CD4-positive, alpha-beta T cell treated with Interleukin-10 for 1 hour (primary cell): ENCODE results near the gene SEPTIN8.

Source experiments
- DNase-seq: peaks from one replicate; pipeline ENCODE4 v3.0.0-alpha.2; 2020

Gene SEPTIN8

GRCh38 chr5:132763181-132764036, 13.6 kb downstream of the SEPTIN8 start:
- no peak for DNase-seq

GRCh38 chr5:132762246-132763000, 14.6 kb downstream of the SEPTIN8 start:
- DNase-seq, result no peak

- no peak for DNase-seq
These were observed 15.5 kb downstream of the SEPTIN8 start for GRCh38 chr5:132761321-132762240.

DNA sequence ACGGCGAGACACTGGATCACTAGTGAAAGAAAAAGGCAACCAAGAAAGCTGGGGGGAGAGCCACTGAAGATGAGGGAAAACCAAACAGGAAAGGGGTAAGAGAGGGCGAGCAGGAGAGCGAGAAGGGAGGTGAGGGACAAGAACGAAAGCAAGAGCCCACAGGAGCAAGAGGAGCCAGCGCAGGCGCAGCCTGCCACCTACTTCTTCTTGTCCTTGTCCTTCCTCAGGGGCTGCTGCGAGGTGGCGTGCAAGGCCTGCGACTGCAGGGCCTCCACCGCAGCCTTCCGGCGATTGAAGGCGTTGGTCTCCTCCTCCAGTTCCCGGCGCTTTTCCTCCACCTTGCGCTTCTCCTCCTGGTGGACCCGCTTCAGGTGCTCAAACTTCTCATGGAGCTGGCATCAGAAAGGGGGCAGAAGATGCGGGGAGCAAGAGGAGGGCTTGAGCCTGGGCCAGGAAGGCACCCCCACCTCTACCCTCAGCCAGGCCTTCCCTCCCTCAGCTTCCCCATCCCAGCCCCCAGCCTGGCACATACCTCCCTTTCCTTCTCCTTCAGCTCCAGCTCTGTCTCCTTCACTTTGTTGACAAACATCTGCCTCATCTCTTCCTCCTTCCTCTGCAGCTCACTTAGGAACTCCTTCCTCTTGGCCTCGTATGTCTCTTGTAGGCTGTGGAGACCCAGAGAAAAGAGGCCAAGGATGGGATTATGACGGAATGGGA, 16.3 kb downstream of the SEPTIN8 start:
- no peak for DNase-seq

DNA sequence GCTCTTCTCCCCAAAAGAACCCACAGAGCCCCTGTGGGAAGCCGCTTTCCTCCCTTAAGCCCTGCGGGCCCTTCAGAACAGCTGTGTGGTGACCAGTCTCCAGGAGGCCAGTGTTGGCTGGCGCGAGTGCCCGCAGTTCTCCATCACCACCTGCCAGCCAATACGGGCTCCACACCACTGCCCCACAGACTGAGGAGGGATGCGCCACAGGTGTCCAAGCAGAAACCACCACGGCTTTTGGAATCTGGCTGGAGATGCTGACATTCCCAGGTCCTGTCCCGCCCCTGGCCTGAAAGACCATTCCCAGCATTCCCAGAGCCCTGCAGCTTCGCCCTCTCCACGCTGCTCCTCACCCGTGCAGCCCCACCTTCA, 17.0 kb downstream of the SEPTIN8 start:
- DNase-seq, result no peak

GRCh38 chr5:132759114-132760048, 17.7 kb downstream of the SEPTIN8 start:
- DNase-seq, result no peak

DNA sequence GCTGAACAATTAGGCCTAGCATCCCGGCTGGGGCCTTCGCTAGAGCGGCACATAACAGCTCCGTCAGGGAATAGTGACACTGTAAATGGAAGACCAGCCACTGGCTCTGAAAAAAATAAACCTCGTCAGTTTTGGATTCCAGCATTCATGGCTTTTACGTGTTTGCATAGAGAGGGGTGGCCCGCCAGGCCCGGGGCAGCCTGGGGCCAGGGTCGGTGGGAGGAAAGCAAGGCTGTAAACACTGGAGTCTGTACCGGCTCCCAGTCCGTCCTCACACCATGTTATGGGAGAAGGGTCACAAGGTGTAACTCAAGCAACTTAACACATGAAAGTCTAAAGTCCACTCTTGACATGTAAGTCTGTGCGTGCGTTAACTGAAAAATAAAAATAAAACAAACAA, 18.6 kb downstream of the SEPTIN8 start:
- DNase-seq, result no peak

GRCh38 chr5:132756542-132756941, 20.5 kb downstream of the SEPTIN8 start:
- no peak for DNase-seq

DNA sequence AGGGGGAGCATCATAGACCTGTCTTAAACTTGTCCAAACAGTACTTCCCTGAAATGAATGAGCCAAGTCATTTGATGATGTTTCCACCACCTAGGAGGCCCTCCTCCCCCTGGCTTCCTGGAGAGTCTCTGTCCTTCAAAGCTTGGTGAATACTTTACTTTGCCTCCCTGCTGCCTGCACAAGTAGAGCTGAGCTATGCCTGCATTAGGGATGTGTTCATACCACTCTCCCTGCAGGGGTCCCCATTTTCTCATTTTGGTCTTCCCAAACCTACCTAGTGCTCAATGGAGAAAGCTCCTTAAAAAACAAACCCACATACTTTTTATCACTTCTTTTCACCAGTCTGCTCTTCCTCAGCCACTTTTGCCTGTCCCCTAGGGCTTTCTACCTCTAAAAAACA, 22.1 kb downstream of the SEPTIN8 start:
- no peak for DNase-seq

DNA sequence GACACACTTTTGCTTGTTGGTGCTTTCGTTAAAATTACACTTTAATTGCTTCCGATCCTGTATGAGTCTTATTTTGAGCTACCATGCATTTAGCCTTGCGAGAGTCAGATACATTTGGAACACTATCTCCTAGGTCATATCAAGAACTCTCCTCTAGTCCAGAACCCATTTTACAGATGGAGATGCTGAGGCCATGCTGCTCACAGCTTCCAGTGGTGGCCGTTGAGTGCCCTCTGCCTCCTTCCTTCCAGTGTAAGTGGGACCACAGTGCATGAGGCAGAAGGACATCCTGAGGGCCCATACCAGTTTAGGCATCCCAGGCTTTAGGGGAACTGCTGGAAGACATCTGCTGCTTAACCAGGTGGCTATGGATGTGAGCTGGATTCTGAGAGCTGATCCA, 22.9 kb downstream of the SEPTIN8 start:
- no peak for DNase-seq

GRCh38 chr5:132753135-132753987, 23.7 kb downstream of the SEPTIN8 start:
- DNase-seq, result no peak

DNA sequence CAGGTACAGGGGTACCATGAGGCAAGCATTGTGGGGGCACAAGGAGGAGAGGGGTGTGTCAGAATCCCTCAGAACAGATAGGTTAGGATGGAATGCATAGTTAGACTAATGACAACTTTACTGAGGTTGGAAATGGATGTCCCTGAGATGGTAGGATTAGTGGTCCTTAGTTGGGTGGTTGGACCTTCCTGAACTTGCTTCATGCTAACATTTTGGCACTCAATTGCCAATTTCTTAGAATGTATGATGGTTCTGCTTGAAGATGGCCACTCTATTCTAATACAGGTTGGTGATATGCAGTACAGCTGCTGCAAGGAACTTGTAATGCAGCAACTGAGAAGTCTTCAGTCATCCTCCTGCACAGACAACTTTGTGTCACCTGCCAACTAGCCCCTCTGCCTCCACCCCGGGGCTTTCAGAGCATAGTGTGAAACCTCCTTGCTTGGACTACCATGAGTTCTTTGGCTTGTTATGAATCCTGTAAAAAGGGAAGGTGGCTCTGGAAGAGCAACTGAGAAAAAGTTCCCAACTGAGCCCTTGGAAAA, 24.4 kb downstream of the SEPTIN8 start:
- no peak for DNase-seq

- no peak for DNase-seq
These were observed 25.0 kb downstream of the SEPTIN8 start for GRCh38 chr5:132751971-132752580.

DNA sequence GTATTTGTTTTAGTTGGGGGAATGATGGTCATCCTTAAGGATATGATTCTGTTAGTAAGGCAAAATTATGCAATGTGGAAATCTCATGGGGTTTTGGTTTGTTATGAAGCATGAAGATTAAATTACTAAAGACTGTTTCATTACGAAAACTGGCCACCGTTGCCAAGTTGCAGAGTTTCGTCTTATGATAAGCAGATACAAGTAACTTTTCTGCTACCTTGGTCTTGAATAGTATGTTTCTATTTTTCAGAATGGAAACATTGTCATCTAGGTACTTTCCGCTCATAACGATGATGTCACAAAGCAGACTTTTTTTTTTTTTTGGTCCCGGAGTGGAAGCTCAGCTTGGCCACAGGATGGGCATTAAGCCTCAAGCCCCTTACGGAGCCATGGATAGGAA, 25.6 kb downstream of the SEPTIN8 start:
- peak; percentile 14 for DNase-seq

DNA sequence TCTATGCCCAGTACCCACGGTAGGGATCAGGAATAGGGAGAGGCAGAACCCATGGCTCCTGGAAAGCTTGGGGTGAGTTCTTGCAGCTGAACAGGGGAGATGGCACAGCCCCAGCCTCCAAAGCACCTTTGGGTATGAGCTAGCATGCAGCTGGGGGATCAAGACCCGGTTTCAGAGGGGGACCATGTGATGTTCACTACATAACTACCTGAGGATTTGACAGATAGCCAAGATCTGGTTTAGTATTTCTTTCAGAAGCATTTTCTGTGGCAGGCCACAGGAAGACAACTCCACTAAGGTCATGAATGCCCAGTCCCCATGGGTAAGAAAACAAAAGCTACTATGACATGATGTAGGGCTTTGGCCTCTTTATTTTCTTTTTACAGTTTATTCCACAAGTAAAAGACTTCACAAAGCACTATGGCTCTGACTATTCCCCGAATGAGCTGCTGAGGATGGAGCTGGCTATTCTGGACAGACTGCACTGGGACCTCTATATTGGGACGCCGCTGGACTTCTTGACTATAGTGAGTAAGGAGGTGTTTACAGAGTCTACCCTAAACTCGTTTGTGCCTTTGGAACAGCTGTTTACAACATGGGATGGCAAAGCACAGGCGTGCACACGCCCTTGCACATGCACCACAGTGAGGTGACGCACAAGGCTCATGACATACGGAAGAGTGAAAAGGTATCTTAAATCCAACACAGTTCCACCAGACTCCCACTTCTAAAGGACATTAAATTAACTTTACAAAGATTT, 26.4 kb downstream of the SEPTIN8 start:
- DNase-seq, result no peak

DNA sequence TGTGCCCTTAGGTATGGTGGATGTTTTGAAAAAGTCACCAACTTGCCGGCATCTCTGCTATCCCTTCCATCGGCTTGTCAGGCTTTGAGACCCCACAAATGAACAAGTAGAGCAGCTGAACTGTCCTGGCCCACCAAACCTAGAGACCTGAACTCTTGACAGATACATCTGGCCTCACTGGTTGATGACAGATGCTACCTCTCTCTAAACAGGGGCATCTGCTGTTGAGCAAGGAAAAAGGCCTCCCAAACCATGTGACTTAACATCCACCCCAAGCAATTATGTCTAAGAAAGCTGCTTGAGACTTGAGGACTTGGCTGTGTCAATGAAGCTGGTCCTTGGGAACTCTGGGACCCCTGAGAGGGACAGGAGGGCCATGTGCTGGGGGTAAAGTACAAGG, 27.5 kb downstream of the SEPTIN8 start:
- no peak for DNase-seq

DNA sequence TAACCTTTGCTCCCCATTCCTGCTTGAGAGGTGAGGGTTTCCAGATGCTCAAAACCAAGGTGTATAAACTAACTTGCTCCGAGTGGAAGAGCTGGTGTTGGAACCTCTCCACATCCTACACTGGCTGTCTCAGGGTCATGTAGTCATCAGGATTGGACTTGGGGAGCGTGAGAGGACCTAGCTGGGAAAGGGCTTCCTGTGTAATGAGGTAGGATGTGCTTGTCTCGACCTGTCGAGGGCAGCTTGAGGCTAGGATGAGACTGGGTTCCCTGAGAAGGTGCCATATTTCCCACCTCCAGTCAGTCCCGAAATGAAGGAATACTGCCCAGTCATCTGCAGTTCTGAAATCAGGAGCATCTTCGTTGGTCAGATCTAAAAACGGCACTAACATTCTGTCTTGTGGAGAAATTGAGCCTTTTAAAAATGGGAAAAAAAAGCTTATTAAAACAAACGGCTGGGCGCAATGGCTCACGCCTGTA, 28.5 kb downstream of the SEPTIN8 start:
- no peak for DNase-seq

DNA sequence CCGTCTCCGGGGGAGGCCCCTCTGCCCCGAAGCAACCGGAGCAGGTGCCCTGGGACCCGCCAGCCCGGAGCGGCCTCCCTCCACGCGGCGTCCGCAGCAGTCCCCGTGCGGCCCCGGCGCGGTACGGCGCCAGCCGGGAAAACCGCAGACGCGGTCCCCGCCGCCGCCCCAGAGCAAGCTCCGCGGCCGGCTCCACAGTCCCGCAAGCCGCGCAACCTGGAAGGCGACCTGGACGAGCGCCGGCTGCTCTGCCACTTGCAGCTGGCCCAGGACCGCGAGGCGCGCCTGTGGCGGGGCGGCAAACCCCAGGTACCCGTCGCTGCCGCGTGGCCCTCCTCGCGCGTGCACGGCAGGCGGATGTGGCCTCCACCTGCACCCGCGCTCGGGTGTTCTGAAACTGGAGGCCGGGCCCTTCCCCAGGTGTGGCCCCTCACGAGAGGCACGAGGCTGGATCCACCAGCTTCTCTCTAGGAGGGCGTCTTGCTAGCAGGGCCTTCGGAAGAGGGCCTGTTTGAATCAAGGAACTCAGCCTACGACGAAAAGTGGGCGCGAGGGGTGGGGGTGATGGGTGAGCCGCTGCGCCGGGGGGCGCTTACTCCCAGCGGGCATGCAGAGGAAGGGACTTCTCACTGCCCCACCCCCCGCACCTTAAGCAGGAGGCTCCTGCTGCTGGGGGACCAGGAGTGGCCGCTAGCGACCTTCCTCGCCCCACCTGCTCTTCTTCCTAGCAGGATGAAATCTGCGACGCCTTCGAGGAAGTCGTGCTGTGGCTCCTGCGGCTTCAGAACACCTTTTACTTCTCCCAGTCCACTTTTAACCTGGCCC, 29.2 kb downstream of the SEPTIN8 start:
- DNase-seq, result peak; percentile 63
